Measurements from ENCODE around the gene CEP120.

CEP120 gene

DNA sequence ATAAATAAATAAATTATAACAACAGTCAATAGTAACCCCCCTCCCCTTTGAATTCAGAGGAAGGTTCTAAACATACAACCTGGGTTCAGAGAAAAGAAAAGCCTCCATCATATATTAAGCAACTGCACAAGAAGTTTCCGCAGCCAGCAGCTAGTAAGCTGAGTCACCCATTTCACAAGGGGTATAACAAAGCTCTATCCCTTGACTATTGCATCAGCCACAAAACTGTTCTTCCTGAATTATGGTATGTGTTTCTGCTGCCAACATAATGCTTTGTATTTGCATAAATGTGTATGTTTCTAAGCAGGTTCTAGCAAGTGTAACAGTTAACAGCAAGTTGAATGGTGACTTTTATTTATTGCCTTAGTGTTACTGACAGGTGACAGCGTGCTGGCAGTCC lies 6.8 kb upstream of the CEP120 start:
- no peak for TF ChIP-seq EZH2phosphoT487 (IDR thresholded peaks at IDR 0.05; ENCODE audit: borderline replicate concordance)
- TF ChIP-seq CTCF (conservative IDR thresholded peaks at IDR 0.05; ENCODE audit: low read length) = no peak
- H2AFZ ChIP-seq (ENCODE audit: low read length) = no peak overlapping the region

DNA sequence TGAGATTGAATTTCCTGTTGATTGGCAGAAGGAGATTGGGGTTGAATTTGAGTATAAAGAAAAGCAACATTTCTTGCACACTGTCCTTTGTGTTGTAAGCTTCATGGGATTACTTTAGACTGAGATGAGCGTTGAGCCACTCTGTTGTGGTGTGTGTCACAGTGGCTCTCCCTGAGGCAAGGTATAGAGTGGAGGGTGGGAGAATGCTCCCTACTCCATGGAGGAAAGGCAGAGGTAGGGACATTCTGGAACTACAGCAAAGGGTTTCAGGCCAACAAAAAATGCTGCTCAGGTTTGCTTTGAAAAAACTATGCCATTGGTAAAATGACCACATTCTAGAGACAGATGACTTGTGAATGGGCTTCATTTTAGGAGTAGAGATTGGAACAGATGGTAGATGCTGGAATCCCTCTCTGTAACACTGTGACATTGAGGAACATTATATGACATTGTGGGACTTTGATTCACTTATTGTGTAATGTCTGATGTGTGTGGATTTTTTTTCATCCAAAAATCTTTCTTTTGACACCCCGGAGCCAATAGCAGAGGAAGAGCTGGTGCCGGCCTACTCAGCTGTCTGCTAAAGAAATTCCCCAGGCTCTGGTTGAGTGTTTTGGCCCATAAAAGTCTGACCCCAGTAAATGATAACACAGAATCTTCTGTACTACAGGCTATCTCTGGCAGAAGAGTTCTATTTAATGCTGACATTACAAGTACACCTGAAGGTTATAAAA lies 6.2 kb upstream of the CEP120 start:
- Histone ChIP-seq H3K4me1 (ENCODE audit: insufficient read depth, low read length, poor library complexity, severe bottlenecking) (peaks cover 5% of the 10 kb centered on the region), H2AFZ (ENCODE audit: low read length) (no peak overlapping the region), H3K36me3 (ENCODE audit: insufficient read depth, low read length) (no peaks in the 10 kb centered on the region), H3K9me3 (ENCODE audit: insufficient read depth, low read depth, low read length) (no peaks in the 10 kb centered on the region), H3K27me3 (ENCODE audit: insufficient read depth, low read length, poor library complexity, severe bottlenecking) (no peaks in the 10 kb centered on the region), H3K4me3 (ENCODE audit: low read length, poor library complexity, severe bottlenecking) (no peak overlapping the region), H3K79me2 (ENCODE audit: insufficient read depth, low read length) (no peaks in the 10 kb centered on the region), H4K20me1 (ENCODE audit: insufficient read depth, low read length, poor library complexity, severe bottlenecking) (no peaks in the 10 kb centered on the region), H3K9ac (ENCODE audit: low read depth, low read length, poor library complexity, severe bottlenecking) (no peak overlapping the region), H3F3A (ENCODE audit: low read depth) (no peaks in the 10 kb centered on the region), H3K9me2 (replicated peaks; ENCODE audit: low read depth, low read length) (no peaks in the 10 kb centered on the region), H3K4me2 (ENCODE audit: low read depth, low read length, poor library complexity, severe bottlenecking) (no peak overlapping the region)
- TF ChIP-seq CTCF (conservative IDR thresholded peaks at IDR 0.05; ENCODE audit: low read length) = no peak
- no peak for TF ChIP-seq EZH2phosphoT487 (IDR thresholded peaks at IDR 0.05; ENCODE audit: borderline replicate concordance)

More for the DNA sequence above, 6.8 kb upstream of the CEP120 start:
- Histone ChIP-seq H3F3A (ENCODE audit: low read depth) (no peaks in the 10 kb centered on the region), H4K20me1 (ENCODE audit: insufficient read depth, low read length, poor library complexity, severe bottlenecking) (no peaks in the 10 kb centered on the region), H3K36me3 (ENCODE audit: insufficient read depth, low read length) (no peaks in the 10 kb centered on the region), H3K79me2 (ENCODE audit: insufficient read depth, low read length) (no peaks in the 10 kb centered on the region), H3K4me3 (ENCODE audit: low read length, poor library complexity, severe bottlenecking) (no peak overlapping the region), H3K9me2 (replicated peaks; ENCODE audit: low read depth, low read length) (no peaks in the 10 kb centered on the region), H3K4me2 (ENCODE audit: low read depth, low read length, poor library complexity, severe bottlenecking) (no peak overlapping the region), H3K9ac (ENCODE audit: low read depth, low read length, poor library complexity, severe bottlenecking) (no peak overlapping the region), H3K9me3 (ENCODE audit: insufficient read depth, low read depth, low read length) (no peaks in the 10 kb centered on the region), H3K27me3 (ENCODE audit: insufficient read depth, low read length, poor library complexity, severe bottlenecking) (no peaks in the 10 kb centered on the region), H3K4me1 (ENCODE audit: insufficient read depth, low read length, poor library complexity, severe bottlenecking) (peaks cover 5% of the 10 kb centered on the region)

DNA sequence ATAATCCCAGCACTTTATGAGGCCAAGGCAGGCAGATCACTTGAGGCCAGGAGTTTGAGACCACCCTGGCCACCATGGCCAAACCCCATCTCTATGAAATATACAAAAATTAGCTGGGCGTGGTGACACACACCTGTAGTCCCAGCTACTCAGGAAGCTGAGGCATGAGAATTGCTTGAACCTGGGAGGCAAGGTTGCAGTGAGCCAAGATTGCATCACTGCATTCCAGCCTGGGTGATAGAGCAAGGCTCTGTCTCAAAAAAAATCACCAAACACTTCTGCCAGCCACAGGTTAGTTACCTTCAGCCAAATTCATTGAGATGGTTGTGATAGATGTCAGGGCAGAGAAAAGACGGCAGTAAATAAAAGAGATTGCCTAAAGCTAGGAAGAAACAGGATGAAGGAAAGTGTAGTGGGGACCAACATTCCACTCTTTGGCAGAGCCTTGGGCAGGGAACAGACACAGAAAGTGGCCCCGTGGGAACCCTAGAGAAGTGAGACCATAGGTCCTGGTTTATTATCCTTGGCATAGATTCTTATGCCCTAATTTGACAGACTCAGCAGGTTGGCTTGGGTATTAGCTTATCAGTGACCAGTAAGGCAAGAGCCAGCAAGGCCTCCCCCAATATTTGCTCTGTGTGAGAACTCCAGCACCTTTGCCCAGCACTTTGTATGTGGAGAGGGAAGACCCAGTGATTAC lies 5.5 kb upstream of the CEP120 start:
- no peaks in the 10 kb centered on the region for H3F3A ChIP-seq (ENCODE audit: low read depth)
- H3K36me3 ChIP-seq (ENCODE audit: insufficient read depth, low read length) = no peaks in the 10 kb centered on the region
- H3K9ac ChIP-seq (ENCODE audit: low read depth, low read length, poor library complexity, severe bottlenecking) = no peak overlapping the region
- no peak overlapping the region for H3K4me3 ChIP-seq (ENCODE audit: low read length, poor library complexity, severe bottlenecking)
- no peaks in the 10 kb centered on the region for H4K20me1 ChIP-seq (ENCODE audit: insufficient read depth, low read length, poor library complexity, severe bottlenecking)
- no peaks in the 10 kb centered on the region for H3K9me3 ChIP-seq (ENCODE audit: insufficient read depth, low read depth, low read length)
- H3K79me2 ChIP-seq (ENCODE audit: insufficient read depth, low read length) = no peaks in the 10 kb centered on the region
- H3K9me2 ChIP-seq (replicated peaks; ENCODE audit: low read depth, low read length) = no peaks in the 10 kb centered on the region
- peaks cover 5% of the 10 kb centered on the region for H3K4me1 ChIP-seq (ENCODE audit: insufficient read depth, low read length, poor library complexity, severe bottlenecking)
- H2AFZ ChIP-seq (ENCODE audit: low read length) = no peak overlapping the region
- no peak for TF ChIP-seq CTCF (conservative IDR thresholded peaks at IDR 0.05; ENCODE audit: low read length)
- TF ChIP-seq EZH2phosphoT487 (IDR thresholded peaks at IDR 0.05; ENCODE audit: borderline replicate concordance) = no peak
- H3K27me3 ChIP-seq (ENCODE audit: insufficient read depth, low read length, poor library complexity, severe bottlenecking) = no peaks in the 10 kb centered on the region
- no peak overlapping the region for H3K4me2 ChIP-seq (ENCODE audit: low read depth, low read length, poor library complexity, severe bottlenecking)
